Activated effector memory CD4-positive, alpha-beta T cell treated with anti-CD3 and anti-CD28 coated beads, Interleukin-2, amount 50 U/mL, for 16 hours (primary cell): Measurements from ENCODE around the gene TRIM44.
"Not testable (repeated sequence)": the region's sequence is repeated elsewhere in the genome, so short reads cannot be mapped to it uniquely, and the experiment has no call there.

Experiments used
- DNase-seq: peaks from one replicate; pipeline ENCODE4 v3.0.0-alpha.2; 2020

TRIM44 gene

GRCh38 chr11:35635933-35636332 lies 26.6 kb upstream of the TRIM44 start:
- no peak for DNase-seq

GRCh38 chr11:35639591-35640179 lies 22.9 kb upstream of the TRIM44 start:
- DNase-seq, result no peak

GRCh38 chr11:35641171-35641897 lies 21.2 kb upstream of the TRIM44 start:
- DNase-seq, result no peak

GRCh38 chr11:35641964-35642363 lies 20.6 kb upstream of the TRIM44 start:
- DNase-seq, result no peak

GRCh38 chr11:35647421-35648093 lies 15.0 kb upstream of the TRIM44 start:
- DNase-seq, result no peak

- no peak for DNase-seq
These were observed 12.6 kb upstream of the TRIM44 start for GRCh38 chr11:35650006-35650405.

- no peak for DNase-seq
These were observed 12.1 kb upstream of the TRIM44 start for GRCh38 chr11:35650467-35650866.

GRCh38 chr11:35651263-35651662 lies 11.3 kb upstream of the TRIM44 start:
- DNase-seq, result no peak

GRCh38 chr11:35652786-35653185 lies 9.8 kb upstream of the TRIM44 start:
- not testable (repeated sequence) for DNase-seq

- no peak for DNase-seq
These were observed 7.9 kb upstream of the TRIM44 start for GRCh38 chr11:35654711-35655110.

- no peak for DNase-seq
These were observed 7.3 kb upstream of the TRIM44 start for GRCh38 chr11:35655254-35655653.

- DNase-seq, result no peak
These were observed 6.7 kb upstream of the TRIM44 start for GRCh38 chr11:35655856-35656255.

GRCh38 chr11:35658020-35658948 lies 4.3 kb upstream of the TRIM44 start:
- no peak for DNase-seq

GRCh38 chr11:35661534-35661933 lies 1.0 kb upstream of the TRIM44 start:
- DNase-seq, result no peak

GRCh38 chr11:35662061-35662648 lies 420 bp upstream of the TRIM44 start:
- DNase-seq, result no peak

- no peak for DNase-seq
These were observed 780 bp downstream of the TRIM44 start for GRCh38 chr11:35663408-35663702.

- no peak for DNase-seq
These were observed 2.4 kb downstream of the TRIM44 start for GRCh38 chr11:35664977-35665441.

- no peak for DNase-seq
These were observed 4.7 kb downstream of the TRIM44 start for GRCh38 chr11:35667257-35667656.

GRCh38 chr11:35668350-35668749 lies 5.8 kb downstream of the TRIM44 start:
- DNase-seq, result not testable (repeated sequence)

GRCh38 chr11:35671396-35672127 lies 9.0 kb downstream of the TRIM44 start:
- no peak for DNase-seq

GRCh38 chr11:35672608-35673007 lies 10.0 kb downstream of the TRIM44 start:
- no peak for DNase-seq
